Measurements from ENCODE around the gene NPEPL1.

- TF ChIP-seq CTCF (IDR thresholded peaks at IDR 0.05) (no peak), POLR2A (IDR thresholded peaks at IDR 0.05) (no peak), POLR2AphosphoS5 (IDR thresholded peaks at IDR 0.05) (no peak), EP300 (IDR thresholded peaks at IDR 0.05) (no peak)
Observed at GRCh38 chr20:58655328-58656107, 37.1 kb upstream of the NPEPL1 start.
